AG08395 (cell line): ENCODE measurements around the gene YRDC.

Experiments
- DNase-seq: peaks from one replicate; pipeline ENCODE4 v3.0.0; 2012; ENCODE audit warnings: mixed read lengths, low spot score

The YRDC gene

DNA sequence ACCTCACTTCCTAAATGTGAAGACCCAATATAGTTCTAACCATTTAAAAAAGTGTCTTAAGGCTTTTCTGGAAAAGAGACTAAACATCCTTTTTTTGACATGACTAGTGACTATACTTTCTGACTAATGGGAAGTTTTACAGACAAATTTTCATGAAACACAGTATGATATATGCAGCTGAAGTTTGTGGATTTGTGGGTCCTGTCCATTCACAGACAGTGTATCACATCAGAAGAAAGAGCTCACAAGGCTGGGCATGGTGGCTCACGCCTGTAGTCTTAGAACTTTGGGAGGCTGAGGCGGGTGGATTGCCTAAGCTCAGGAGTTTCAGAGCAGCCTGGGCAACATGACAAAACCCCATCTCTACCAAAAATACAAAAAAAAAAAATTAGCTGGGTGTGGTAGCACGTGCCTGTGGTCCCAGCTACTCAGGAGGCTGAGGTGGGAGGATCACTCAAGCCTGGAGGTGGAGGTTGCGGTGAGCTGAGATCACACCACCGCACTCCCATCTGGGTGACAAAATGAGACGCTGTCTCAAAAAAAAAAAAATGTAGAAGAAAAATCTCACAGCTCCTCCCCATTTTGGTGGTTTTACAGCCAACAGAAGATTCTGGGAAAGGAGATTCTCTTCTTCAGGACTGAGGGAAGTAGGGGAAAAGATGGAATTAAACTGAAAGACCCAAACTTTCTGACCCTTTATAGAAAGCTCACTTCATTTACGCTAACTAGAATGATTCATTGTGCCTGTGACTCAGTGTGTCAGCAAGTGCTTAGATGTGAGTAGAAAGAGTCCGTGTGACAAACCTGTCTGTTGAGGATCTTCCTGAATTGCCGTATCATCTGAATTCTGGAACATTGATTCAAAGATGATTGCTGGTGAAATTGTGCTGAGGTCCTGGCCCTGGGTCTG is 15.2 kb upstream of the YRDC start:
- no peak for DNase-seq

DNA sequence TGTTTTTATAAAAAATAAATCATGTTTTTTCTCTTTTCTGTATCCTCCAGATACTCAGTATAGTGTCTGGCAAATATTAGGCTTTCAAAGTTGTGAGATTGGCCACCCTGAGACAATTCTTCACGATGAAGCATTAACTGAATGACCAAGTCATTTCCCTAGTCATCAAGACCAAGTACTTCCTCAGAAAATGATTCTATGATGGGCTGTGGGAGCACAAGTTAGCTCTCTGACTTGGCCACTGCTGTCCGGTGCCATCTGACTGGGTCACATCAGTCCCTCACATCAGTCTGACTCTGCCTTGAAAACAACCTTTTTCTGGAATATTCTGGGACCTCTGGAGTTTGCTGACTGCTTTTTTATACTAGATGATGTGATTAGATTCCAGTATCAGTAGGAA is 13.5 kb upstream of the YRDC start:
- DNase-seq, result no peak

DNA sequence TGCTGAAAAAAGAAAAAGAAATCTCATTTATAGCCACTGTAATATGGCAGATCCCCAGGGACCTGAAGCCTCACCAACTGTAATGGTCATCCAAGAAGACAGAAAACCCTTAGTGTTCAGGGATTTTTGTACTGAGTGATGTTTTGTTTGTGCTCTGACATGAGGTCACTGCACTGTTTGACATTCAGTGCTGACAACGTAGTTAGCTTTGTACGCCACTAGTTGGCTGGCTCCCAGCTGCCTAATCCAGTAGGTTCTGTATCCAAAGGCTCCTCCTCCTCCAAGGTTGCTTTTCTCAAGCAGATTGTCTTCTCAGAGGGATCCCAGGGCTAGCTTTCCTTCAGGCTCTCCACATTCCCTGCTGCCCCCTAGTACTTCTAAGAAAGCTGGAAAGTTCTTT is 9.5 kb upstream of the YRDC start:
- no peak for DNase-seq

DNA sequence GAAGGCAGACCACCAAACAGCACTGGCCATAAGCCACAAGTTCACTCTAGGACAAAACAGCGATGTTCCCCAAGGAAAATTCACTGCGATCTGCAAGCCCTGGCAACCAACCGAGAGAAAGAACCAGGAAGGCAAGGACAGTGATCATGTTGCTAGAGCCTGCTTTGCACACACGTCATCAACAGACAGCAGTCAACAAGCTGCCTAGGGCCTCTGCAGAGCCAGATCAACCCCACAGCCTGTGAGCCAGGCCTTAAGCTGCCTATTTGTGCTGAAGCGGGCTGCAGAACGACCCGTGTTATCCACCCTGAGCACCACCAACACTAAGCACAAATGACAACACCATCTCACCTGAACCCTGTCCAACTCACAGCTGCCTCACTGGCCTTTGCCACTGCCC is 6.2 kb upstream of the YRDC start:
- no peak for DNase-seq

DNA sequence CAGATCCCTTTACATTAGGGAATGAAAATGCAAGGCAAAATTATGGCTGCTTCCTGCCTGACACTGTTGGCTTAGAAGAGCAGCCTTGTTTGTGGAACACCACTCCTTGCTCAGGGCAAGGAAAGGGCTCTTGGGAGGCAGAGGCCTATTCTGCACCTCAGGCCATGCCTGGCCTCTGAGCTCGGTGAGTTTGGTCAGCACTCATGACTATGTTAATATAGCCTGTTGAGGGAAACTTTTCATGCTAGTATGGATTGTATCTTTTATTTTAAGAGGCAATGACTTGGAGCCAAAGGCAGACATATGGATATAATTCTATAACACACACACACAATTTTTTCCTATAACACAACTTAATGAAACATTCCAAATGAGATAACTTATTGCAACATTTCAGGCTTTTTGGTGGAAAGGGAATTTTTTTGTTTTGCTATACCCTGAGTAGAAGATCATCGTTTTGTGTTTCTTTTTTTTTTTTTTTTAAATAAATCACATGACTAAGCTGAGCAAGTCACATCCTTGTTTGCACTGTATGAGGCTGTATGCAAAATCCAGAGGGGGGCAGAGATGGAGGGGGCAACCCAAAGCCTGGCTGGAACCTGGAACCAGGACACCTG is 5.6 kb upstream of the YRDC start:
- no peak for DNase-seq

DNA sequence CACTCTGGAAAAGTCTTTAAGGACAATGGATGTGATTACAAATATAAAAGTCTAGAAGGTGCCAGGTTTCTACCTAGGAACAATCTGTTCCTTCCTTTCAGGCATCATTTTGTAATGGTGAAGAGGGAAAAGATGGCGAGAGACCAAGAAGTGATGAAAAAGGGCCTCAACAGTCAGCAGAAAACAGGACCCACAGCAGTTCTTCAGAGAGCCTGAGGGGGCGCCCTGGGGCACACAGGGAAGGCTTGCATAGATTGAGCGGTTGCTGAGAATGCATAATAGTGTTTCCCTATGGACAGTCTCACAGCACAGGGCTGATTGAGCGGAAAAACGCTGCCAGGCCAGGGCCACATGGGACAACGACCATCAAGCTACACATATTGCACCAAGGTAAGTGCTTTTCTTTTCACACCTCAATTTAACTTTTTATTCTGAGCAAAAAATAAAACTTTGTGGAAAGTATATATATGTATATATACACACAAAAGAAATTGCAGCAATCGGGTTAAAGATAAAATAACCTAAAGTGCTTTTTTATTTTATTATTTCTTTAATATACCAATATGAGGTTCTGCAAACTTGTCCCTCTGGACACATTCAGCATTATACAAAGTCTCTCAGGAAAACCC is 3.1 kb upstream of the YRDC start:
- peak; percentile 73 for DNase-seq

DNA sequence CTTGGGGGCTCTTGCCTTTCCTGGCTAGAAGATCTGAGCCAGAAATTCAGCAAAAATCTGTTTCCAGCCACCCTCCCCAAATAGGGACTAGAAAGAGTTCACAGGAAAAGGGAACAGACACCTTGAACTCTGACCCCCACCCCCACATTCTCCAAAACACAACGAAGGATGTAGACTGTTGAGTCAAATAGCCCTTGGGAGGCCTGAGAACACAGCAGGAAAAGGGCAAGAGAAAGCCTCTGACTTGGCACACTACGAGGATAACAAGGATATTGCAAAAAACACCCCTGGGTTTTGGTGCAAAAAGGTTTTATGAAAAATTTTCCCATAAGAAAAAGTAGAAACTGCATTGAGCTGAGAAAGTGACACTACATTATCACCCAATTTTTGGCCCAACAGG is 1.9 kb upstream of the YRDC start:
- no peak for DNase-seq

DNA sequence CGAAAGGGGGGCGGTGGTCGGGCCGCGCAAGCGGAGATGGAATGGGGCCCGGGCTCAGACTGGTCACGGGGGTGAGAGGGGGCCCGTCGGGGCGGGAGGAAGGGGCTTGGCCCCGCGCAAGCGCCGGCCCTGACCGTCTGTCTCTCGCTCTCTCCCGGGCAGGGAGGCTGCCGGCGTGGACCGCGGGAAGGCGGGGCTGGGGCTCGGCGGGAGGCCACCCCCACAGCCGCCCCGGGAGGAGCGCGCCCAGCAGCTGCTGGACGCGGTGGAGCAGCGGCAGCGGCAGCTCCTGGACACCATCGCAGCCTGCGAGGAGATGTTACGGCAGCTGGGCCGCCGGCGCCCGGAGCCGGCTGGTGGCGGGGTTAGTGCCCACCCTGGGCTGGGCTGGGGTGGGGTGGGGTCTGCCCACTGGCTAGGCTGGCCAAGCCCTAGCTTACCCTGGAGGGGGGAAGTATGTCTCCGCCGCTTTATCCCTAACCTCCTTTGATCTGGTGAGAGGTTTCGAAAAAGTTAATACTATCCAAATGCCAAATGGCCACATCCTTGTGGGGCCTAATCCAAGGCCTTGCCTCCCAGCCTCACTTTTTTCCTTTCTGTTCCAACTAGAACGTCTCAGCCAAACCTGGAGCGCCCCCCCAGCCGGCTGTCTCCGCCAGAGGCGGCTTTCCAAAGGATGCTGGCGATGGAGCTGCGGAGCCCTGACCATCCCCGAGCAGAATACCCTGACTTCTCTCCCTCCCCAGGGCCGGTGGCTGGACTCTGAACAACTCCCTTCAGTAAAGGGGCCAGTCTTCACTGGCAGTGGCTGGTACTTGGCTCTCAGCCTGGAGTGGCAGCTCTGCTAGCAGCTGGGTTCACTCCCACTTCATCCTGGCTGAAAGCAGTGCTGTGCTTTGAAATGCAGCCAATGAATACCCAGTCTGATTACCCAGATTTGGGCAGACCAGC is 636 bp upstream of the YRDC start:
- DNase-seq, result peak; percentile 95

DNA sequence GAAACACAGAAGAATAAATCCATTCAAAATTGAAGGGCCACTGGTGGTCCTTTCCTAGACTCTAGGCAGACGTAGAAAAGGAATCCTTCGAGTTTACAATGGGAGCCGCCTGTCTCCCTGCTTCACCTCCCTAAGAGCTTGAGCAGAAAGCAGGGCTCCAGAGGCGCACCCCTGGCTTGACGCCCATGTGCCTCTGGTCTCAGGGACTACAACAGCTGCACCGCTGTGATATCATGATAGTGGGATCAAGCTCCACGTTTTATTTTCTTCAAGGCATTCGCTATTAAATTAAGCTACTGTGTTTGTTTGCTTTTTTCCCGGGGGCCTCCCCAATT is 821 bp downstream of the YRDC start:
- DNase-seq, result no peak

DNA sequence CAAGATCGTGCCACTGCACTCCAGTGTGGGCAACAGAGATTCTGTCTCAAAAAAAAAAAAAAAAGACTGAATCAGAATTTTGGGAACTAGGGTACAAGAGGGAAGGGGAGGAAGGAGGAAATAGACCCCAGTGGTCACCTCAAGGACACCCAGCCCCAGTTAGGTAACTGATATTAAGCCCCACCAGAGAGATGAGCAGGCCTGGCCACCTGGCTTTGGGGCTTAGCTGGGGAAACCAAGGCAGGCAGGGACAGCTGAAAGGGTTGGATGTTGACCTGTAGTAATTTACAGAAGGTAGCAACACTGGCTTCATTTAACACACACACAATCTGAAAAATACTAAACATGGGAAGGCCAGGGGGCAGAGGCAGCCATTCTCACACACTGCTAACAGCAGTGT is 5.6 kb downstream of the YRDC start:
- DNase-seq, result no peak

DNA sequence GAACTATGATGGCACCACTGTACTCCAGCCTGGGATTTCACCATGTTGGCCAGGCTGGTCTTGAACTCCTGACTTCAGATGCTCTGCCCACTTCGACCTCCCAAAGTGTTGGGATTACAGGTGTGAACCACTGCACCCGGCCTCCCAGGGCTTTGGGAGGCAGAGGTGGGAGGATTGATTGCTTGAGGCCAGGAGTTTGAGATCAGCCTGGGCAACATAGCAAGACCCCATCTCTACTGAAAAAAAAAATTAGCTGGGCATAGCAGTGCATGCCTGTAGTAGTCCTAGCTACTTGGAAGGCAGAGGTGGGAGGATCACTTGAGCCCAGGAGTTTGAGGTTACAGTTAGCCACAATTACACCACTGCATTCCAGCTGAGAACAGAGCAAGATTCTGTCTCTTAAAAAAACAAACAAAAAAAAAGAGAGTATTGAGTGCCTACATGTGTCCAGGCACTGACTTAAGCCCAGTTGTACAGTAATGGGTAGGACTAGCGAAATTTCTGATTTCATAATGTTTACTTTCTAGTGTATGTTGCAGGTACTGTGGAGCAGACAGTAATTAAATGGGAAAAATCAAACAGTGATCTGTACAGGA is 10.2 kb downstream of the YRDC start:
- no peak for DNase-seq

DNA sequence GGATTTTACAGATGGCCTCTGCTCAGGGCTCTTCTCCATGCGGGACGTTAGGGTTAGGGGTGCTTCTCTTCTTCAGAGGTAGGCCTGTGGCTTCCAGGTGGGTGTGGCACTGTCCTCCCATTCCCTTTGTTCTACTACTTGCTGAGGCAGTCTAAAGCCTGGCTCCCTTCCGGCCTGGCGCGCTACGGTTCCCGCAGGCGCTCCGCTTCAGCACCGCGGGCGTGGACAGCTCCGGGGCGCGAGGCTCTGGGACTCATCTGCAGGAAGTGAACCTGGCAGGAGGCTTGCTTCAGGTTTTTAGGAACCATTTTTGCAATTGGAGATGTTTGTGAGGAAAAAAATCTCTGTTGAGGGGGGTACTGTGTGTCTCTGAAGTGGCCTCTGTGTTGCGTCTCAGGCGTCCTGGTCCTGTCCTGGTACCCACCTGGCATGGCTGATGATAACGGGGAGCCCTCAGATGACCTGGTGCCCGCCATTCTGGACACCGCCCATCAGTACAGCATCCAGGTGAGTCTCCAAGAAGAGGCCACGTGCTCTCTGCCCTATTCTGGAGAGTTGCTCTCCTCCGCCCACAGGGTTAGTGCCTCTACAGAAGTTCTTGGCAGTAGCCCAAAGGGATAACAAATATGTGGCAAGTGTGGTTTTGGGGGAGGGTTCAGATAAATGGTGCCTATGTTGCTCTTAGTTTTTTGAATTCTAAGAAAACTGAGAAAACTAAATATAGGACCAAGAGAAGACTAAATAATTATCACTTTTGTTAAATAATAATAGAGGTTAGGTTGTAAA is 12.5 kb downstream of the YRDC start:
- peak; percentile 56 for DNase-seq

DNA sequence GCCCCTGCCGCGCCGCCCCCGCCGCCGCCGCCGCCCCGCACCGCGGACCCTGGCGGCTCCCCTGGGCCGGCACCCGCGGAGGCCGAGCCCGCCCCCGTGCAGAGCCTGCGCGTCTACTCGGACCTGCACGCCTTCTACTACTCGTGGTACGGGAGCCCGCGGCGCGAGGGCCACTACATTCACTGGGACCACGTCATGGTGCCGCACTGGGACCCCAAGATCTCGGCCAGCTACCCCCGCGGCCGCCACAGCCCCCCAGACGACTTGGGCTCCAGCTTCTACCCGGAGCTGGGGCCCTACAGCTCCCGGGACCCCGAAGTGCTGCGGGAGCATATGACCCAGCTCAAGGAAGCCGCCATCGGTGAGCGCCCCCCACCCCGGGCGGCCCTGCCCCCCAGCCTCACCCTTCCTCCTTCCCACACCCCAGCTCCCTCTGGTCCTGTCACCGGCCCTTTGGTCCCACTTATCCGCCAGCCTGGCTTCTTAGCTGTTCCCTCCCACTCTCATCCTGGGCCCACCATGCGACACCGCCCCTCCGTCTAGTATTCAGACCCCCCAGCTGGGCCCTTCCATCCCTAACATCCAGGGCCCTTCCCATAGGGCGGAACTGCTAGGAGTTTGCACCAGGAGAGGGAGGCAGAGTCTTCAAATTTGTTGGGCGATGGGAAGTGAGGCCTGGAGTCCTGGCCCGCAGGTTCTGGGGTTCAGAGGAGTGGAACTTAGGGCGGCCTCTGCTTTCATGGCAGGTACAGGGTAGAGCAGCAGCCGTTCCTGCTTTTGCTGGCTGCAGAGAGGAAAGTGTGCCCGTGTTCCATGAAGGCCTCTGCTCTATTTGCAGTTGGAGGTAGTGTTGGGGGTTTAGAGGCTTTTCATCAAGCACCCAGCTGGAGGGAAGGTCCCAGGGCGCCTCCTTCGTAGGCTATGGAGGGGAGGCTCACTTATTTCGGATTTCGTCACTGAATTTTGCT is 13.4 kb downstream of the YRDC start:
- no peak for DNase-seq

DNA sequence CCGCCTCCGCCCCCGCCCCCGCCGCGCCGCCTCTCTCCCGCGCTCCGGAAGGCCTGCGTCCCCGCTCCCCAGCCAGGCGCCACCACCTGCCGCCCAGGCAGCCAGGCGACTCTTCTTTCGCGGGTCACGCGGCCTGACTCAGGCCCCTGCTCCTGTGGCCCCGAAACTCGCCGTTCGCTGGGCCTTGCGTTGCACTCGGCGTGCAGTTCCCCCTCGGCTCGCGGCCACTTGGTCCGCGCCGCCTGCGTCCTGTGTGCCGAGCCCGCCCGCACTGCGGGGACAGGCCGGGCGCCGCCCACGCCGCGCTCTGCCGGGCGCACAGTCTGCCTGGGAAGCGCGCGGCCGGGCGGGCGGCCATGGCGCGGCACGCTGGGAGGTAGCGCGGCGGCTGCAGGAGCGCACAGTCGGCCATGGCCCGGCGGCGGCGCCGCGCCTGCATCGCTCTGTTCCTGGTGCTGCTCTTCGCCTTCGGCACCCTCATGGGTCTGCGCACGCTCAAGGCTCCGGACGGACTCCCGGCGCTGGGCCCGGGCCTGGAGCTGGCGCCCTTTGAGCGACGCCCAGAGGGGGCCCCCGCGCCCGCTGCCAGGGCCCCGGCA is 14.1 kb downstream of the YRDC start, which contains the start of gene MANEAL:
MANEAL (plus strand) TSS at position 75 of the 599 bp plus-strand sequence; CDS start at position 411, 336 bp downstream.
- peak; percentile 63 for DNase-seq

DNA sequence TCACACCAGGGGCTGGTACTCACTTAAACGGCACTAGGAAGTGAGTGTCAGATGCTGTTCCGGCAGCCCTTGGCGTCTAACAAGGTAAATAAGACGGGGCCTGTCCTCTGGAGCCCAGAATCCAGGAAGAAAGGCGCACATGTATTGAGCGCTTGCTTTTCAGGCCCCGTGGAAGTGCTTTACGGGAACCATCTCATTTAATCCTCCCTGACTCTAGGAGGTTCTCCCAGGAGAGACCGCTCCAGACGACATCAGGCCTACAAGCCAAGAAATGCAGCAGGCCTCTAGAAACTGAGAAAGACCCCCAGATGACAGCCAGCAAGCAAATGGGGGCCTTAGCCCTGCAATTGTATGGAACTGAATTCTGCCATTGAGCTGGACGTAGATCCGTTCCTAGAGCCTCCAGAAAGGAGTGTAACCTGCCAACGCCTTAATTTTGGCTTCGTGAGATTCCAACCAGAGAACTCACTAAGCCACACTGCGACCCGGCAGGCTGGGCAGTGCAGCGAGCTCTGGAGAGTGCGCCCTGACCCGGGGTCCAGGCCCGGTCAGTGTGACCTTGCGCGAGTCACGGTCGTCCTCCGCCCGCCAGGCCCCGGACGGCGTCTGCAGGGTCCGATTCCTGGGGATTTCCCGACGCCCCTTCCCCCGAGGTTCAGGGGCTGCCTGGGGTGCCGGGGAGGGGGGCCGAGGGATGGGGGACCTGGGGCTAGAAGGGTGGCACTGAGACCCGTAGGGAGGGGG is 14.9 kb downstream of the YRDC start:
- no peak for DNase-seq

DNA sequence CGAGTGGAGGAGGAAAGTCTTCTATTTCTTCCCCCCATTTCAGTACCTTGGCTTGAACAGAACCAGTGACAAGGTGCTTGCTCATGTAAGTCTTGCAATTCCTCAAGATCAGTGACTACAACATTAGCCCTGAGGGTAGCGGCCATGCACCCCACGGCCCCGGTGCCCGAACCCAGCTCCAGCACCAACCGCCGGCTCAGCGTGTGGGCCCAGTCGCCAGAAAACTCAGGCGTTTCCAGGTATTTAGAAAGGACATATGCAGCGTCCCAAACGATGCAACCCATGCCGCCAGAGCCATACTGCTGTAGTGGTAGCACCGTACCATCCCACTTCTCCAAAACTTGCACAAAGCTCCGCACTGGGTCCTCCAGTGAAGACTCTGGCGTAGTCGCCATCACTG is 25.5 kb downstream of the YRDC start:
- DNase-seq, result no peak

DNA sequence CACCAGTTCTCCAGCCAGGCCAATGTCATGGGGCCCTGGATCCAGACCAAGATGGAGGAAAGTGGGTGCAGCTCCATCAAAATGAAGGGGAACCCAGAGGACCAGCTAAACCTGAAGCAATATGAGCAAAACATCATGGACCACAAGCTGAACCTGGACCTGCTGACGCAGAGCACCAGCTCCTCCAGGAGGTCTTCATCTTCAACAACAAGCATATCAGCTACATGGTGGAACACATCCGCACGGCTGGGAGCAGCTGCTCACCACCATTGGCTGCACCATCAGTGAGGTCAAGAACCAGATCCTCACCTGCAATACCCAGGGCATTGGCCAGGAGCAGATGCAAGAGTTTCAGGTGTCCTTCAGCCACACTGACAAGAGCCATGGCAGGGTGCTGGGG is 29.4 kb downstream of the YRDC start:
- DNase-seq, result no peak

DNA sequence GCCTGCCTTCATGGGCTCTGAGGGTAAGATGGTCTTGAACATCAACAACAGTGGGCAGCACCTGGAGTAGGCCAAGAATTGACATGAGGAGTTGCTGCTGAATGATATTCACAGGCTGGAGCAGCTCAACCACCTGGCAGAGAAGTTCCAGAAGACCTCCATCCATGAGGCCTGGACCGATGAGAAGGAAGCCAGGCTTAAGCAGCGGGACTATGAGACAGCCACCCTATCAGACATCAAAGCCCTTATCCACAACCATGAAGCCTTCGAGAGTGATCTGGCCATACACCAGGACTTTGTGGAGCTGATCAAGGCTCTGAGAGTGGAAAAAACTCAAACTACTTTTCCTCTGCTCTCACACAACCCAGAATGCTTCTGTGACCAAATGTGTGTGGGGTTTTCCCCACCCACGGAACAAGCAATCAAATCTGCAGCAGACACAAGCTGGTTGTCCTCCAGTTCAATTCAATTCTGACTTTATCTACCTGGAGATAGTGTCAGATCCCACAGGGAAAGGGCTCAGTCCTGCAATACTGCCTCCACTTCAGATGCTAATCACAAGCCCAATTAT is 31.0 kb downstream of the YRDC start:
- no peak for DNase-seq
